Natural killer cell (primary cell): Measurements from ENCODE around the gene CNFN. TPM values are rescaled to one million over a fixed set of nuclear protein-coding genes. Genes with fewer than 3 reads are reported as not detected.

Experiments
- ATAC-seq, 3 donors: fragments of 150-1000 bp in 2 of 3; fragments of 200-7000 bp in 1 of 3; cut with Tn5 transposase; 1 replicate in 1 of 3; 2 replicates in 2 of 3; pipeline ENCODE4 v1.10.0; 2021; ENCODE audit warnings: mild to moderate bottlenecking in 2 of 3, moderate library complexity in 2 of 3
- DNase-seq, 2 donors: peaks; one replicate each; pipeline versions ENCODE4 v3.0.0 to v3.0.0-alpha.2; 2013 to 2021; ENCODE audit warnings: mixed read lengths in 1 of 2
- H3K27ac ChIP-seq: one replicate; pipeline ENCODE4 v1.5.1; 2013; ENCODE audit warnings: mild to moderate bottlenecking, low read length
- H3K27me3 ChIP-seq: one replicate; pipeline ENCODE4 v1.6.1; 2013; ENCODE audit warnings: low read length; ENCODE audit not compliant: control insufficient read depth, insufficient read depth
- H3K36me3 ChIP-seq: one replicate; pipeline ENCODE4 v1.6.1; 2013; ENCODE audit warnings: low read length; ENCODE audit not compliant: control insufficient read depth, insufficient read depth
- H3K4me1 ChIP-seq: one replicate; pipeline ENCODE4 v1.6.1; 2013; ENCODE audit warnings: low read length; ENCODE audit not compliant: control insufficient read depth, insufficient read depth
- H3K4me3 ChIP-seq: one replicate; pipeline ENCODE4 v1.5.1; 2013; ENCODE audit warnings: low read length
- H3K9me3 ChIP-seq: one replicate; pipeline ENCODE4 v1.6.1; 2013; ENCODE audit warnings: low read length; ENCODE audit not compliant: control insufficient read depth, insufficient read depth
- H3K27ac Mint-ChIP-seq, 2 donors: one replicate each; pipeline ENCODE4 v1.8.0; 2022; ENCODE audit warnings: mild to moderate bottlenecking in 2 of 2, mixed read lengths in 2 of 2, moderate library complexity in 1 of 2
- H3K27me3 Mint-ChIP-seq, 2 donors: one replicate each; pipeline ENCODE4 v1.8.0; 2022; ENCODE audit warnings: low read depth in 2 of 2, mixed read lengths in 2 of 2
- H3K36me3 Mint-ChIP-seq: one replicate; pipeline ENCODE4 v1.8.0; 2022; ENCODE audit warnings: mixed read lengths
- H3K4me1 Mint-ChIP-seq, 2 donors: one replicate each; pipeline ENCODE4 v1.8.0; 2022; ENCODE audit warnings: mixed read lengths in 2 of 2
- H3K4me3 Mint-ChIP-seq: one replicate; pipeline ENCODE4 v1.8.0; 2022; ENCODE audit warnings: mild to moderate bottlenecking, moderate library complexity, mixed read lengths
- H3K9me3 Mint-ChIP-seq, 2 donors: one replicate each; pipeline ENCODE4 v1.8.0; 2022; ENCODE audit warnings: mixed read lengths in 2 of 2
- CTCF ChIP-seq: fragments of 200-600 bp; IDR thresholded peaks from one replicate; pipeline ENCODE4 v1.8.0; 2022; ENCODE audit warnings: antibody characterized with exemption
- WGBS: methylation state at CpG from one replicate; pipeline ENCODE4 v1.1.7; 2013; ENCODE audit warnings: missing lambda C conversion rate; ENCODE audit not compliant: insufficient coverage; 5-methylcytosine and 5-hydroxymethylcytosine counted together
- intact Hi-C: fragments of 100-400 bp; cut with micrococcal nuclease; formaldehyde crosslinking; loops from one replicate; pipeline ENCODE4 v1.14.2; 2022
- total RNA-seq, 4 donors: library from RNA; stranded (reverse); fragments of 120-200 nt in 1 of 4; gene quantifications; one replicate each; pipeline versions ENCODE4 v1.2.3 to v1.2.4, GENCODE V29; 2013 to 2022

Gene CNFN
- total RNA-seq, 3 donors from 2014 or later (not counting 1 experiment from before 2014, with no cell fraction given), result 1.3 TPM; not detected in 2

GRCh38 chr19:42412661-42413076 lies 22.6 kb upstream of the CNFN start:
- Histone ChIP-seq H3K36me3 (peaks cover 5% of the 10 kb centered on the region), H3K9me3 (no peaks in the 10 kb centered on the region), H3K27me3 (no peaks in the 10 kb centered on the region), H3K4me3 (no peak overlapping the region), H3K27ac (no peak overlapping the region), H3K4me1 (no peaks in the 10 kb centered on the region)
- intact Hi-C loops, result no loop called here
- Mint-ChIP-seq H3K27ac (no peak overlapping the region), H3K27me3 (no peaks in the 10 kb centered on the region), H3K36me3 (no peaks in the 10 kb centered on the region), H3K9me3 (no peaks in the 10 kb centered on the region), H3K4me1 (peaks cover 0 to 41% of the 10 kb centered on the region in 2 donors), H3K4me3 (no peak overlapping the region)
- DNase-seq (no peak), ATAC-seq (no peak)
- TF ChIP-seq CTCF, result no peak
- WGBS, result 94% methylated on average over 4 of the region's 4 CpGs

GRCh38 chr19:42412227-42412626 lies 22.1 kb upstream of the CNFN start:
- no peaks in the 10 kb centered on the region for H3K36me3 Mint-ChIP-seq
- 89% methylated on average over 7 of the region's 7 CpGs for WGBS
- Histone ChIP-seq H3K9me3 (no peaks in the 10 kb centered on the region), H3K4me1 (no peaks in the 10 kb centered on the region), H3K27ac (no peak overlapping the region), H3K27me3 (no peaks in the 10 kb centered on the region), H3K36me3 (peaks cover 7% of the 10 kb centered on the region), H3K4me3 (no peak overlapping the region)
- ATAC-seq (no peak), DNase-seq (no peak)
- no peak for TF ChIP-seq CTCF
- H3K9me3 Mint-ChIP-seq, result no peaks in the 10 kb centered on the region
- H3K27ac Mint-ChIP-seq, result peak overlapping the region in 1 of 2 donors; percentile 67
- no peaks in the 10 kb centered on the region for H3K27me3 Mint-ChIP-seq
- peaks cover 0 to 41% of the 10 kb centered on the region in 2 donors for H3K4me1 Mint-ChIP-seq
- H3K4me3 Mint-ChIP-seq, result no peak overlapping the region
- intact Hi-C loops, result no loop called here

- intact Hi-C loops, result no loop called here
- no peaks in the 10 kb centered on the region for H3K27me3 Mint-ChIP-seq
- no peak for TF ChIP-seq CTCF
- no peak overlapping the region for H3K4me3 Mint-ChIP-seq
- Histone ChIP-seq H3K27me3 (no peaks in the 10 kb centered on the region), H3K4me1 (no peaks in the 10 kb centered on the region), H3K9me3 (no peaks in the 10 kb centered on the region), H3K36me3 (peaks cover 9% of the 10 kb centered on the region), H3K4me3 (no peak overlapping the region), H3K27ac (no peak overlapping the region)
- no peaks in the 10 kb centered on the region for H3K36me3 Mint-ChIP-seq
- H3K27ac Mint-ChIP-seq, result peak overlapping the region in 1 of 2 donors; percentile 67
- ATAC-seq, result no peak
- peaks cover 0 to 44% of the 10 kb centered on the region in 2 donors for H3K4me1 Mint-ChIP-seq
- no peak for DNase-seq
- WGBS, result 98% methylated on average over 8 of the region's 8 CpGs
- H3K9me3 Mint-ChIP-seq, result no peaks in the 10 kb centered on the region
Observed at GRCh38 chr19:42411581-42412178, 21.6 kb upstream of the CNFN start.

GRCh38 chr19:42410371-42410770 lies 20.3 kb upstream of the CNFN start:
- no peak overlapping the region for H3K27ac Mint-ChIP-seq
- no peak overlapping the region for H3K4me3 ChIP-seq
- no peak overlapping the region for H3K4me3 Mint-ChIP-seq
- no peak overlapping the region for H3K27ac ChIP-seq
- peaks cover 0 to 46% of the 10 kb centered on the region in 2 donors for H3K4me1 Mint-ChIP-seq
- no peak for ATAC-seq
- H3K9me3 ChIP-seq, result no peaks in the 10 kb centered on the region
- H3K4me1 ChIP-seq, result no peaks in the 10 kb centered on the region
- no peak for DNase-seq
- no peaks in the 10 kb centered on the region for H3K27me3 Mint-ChIP-seq
- 96% methylated on average over 30 of the region's 30 CpGs for WGBS
- no peaks in the 10 kb centered on the region for H3K36me3 Mint-ChIP-seq
- no peaks in the 10 kb centered on the region for H3K27me3 ChIP-seq
- intact Hi-C loops, result no loop called here
- H3K9me3 Mint-ChIP-seq, result no peaks in the 10 kb centered on the region
- H3K36me3 ChIP-seq, result peaks cover 10% of the 10 kb centered on the region
- no peak for TF ChIP-seq CTCF
